GM18951 (cell line): ENCODE data around the gene YBX2.

ENCODE experiments used
- POLR2A ChIP-seq: IDR thresholded peaks from 4 replicates; pipeline ENCODE4 v1.6.1; 2011; ENCODE audit warnings: mild to moderate bottlenecking; ENCODE audit not compliant: insufficient read length, insufficient read depth; ENCODE audit errors: extremely low read depth
- in situ Hi-C: fragments of 300-500 bp; cut with MboI; formaldehyde crosslinking; loops from one replicate; pipeline ENCODE4 v1.12.0; 2022; ENCODE audit warnings: low sequenced_read_pairs, mixed read lengths, inconsistent platforms; ENCODE audit not compliant: unreplicated experiment

YBX2 gene

GRCh38 chr17:7328840-7329373 is 34.5 kb upstream of the YBX2 start, which contains the start of gene NEURL4:
Gene NEURL4, minus strand, starts transcription at chr17:7329335. Its CDS starts 23 bp downstream, at chr17:7329312.
- in situ Hi-C loops: no loop called here
- TF ChIP-seq POLR2A: no peak

DNA sequence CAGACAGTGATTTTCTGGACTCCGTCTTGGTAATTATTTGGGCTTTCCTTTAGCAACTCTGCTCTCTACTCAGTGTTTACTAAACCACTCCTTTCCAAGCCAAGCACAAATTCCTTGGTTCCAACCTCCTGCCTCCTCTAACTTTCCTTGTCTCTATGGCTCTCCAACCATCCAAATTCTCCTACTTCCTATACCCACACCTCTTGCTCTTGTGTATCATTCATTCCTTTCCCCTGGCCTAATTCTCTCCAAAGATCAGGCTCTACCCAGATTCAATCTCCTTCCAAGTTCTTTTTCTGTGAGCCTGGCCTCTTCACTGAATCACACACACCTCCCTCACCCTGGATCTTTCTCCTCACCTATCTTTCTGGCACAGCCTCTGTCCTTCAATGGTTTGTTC is 33.6 kb upstream of the YBX2 start:
- in situ Hi-C loops: no loop called here
- TF ChIP-seq POLR2A: no peak

DNA sequence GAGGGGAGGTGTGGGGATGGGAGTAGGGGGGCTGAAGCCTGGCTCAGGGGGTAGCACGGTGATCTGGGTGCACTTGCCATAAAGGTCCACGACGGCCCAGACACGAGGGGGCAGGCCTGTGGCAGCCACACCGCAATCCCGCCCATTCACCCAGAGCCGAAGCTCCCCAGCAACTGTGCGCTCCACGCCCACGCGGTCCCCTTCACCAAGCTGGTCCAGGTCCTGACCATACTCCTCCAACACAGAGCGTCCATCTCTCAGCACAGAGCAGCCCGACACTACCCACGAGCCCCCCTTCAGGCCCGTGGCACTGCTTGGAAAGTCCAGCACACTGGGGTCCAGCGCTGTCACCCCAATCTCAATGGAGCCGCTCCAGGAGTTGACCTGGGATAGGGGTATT is 33.1 kb upstream of the YBX2 start:
- in situ Hi-C loops: no loop called here
- TF ChIP-seq POLR2A: no peak

DNA sequence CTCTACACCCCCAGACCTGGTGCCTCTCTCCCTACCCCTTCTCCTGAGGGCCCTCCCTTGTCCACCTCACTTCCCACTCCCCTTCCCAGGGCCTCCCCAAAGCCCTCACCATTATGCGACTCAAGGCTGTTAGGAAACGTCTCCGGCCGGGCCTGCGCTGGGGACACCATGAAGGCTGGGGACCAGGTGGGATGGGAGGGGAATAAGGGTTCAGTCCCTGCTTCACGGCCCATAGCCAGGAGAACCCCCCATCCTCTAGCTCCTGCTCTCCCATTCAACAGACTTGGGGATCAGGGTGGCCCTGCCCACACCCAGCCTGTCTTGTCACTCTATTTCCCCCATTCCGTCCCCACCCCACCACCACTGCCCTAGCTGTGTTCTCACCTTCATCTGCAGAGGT is 32.6 kb upstream of the YBX2 start:
- in situ Hi-C loops: no loop called here

GRCh38 chr17:7326186-7326585 is 31.7 kb upstream of the YBX2 start:
- TF ChIP-seq POLR2A: no peak
- in situ Hi-C loops: no loop called here

More for the DNA sequence above, 32.6 kb upstream of the YBX2 start:
- TF ChIP-seq POLR2A: no peak

DNA sequence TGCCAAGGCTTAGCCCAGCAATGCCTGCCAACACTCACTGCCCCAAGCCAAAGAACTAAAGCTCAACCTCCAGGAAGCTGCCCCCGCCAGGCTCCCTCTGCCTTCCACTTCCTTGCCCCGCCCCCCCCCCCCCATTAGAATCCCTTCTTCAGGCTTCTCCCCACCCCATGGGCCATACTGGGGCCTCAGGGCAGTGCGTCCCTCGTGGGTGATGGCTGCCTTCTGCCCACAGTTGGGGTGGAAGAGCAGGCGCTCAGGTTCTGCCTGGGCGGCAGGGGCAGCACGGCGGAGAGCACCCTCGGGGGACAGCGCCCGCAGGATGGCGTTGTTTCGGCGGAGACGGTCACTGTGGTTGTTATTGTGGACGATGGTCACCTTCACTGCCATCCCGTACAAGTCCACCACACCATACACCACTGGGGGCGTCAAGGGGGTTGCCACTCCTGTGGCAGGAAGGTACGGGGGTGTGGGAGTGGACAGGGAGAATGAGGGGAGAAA is 30.6 kb upstream of the YBX2 start:
- no peak for TF ChIP-seq POLR2A
- in situ Hi-C loops: no loop called here

DNA sequence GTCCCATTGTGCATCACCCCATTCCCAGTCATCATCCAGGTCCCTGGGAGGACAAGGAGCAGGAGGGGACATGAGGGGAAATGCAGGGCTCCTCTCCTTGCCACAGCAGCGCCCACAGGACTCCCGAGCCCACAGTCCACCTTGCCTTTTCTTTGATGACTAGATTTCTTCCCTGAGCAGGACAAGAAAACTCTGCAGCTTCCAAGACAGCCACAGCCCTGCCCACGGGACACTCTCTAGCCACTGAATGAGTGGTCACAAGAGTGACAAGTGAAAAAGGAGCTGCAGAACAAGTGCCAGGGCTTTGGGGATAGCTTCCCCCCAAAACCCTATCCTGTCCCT is 30.0 kb upstream of the YBX2 start:
- no peak for TF ChIP-seq POLR2A
- in situ Hi-C loops: no loop called here

- TF ChIP-seq POLR2A: no peak
- in situ Hi-C loops: no loop called here
Measured at GRCh38 chr17:7323731-7324437, 29.4 kb upstream of the YBX2 start.

- no peak for TF ChIP-seq POLR2A
- in situ Hi-C loops: no loop called here
Measured at GRCh38 chr17:7322520-7323194, 28.2 kb upstream of the YBX2 start.

- in situ Hi-C loops: no loop called here
- TF ChIP-seq POLR2A: no peak
Measured at GRCh38 chr17:7321466-7321865, 27.0 kb upstream of the YBX2 start.

DNA sequence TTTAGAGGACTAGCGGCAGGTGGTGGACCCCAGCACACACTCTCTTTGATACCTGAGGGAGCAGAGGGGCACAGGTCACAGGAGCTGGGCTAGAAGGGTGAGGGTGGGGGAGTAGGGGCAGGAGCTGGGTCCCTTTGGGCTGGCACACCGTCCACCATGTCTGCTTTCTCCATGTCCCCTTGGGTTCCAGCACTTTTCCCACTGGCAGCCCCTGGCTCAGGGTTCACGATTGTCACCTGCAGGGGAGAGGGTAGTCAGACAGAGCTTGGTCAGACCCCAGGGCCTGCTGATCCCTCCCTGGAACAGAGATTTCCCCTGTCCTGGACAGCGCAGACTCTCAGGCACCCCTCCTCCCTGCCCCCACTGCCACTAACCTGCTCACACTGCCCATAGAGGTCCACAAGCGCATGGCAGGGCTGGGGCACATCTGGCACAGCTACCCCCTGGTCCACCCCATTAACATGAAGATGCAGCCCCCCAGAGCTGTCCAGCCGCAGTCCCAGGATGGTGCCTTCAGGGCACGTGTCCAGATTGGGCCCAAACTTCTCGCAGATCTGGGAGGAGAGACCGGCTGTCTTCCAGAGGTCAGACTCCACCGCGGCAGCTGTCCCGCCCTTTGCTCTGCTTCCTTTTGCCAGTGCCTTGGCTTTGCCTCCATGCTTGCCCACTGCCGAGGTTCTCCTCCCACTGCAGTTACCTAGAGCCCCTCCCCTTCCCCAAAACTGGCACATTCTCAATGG is 23.9 kb upstream of the YBX2 start:
- no peak for TF ChIP-seq POLR2A
- in situ Hi-C loops: no loop called here

DNA sequence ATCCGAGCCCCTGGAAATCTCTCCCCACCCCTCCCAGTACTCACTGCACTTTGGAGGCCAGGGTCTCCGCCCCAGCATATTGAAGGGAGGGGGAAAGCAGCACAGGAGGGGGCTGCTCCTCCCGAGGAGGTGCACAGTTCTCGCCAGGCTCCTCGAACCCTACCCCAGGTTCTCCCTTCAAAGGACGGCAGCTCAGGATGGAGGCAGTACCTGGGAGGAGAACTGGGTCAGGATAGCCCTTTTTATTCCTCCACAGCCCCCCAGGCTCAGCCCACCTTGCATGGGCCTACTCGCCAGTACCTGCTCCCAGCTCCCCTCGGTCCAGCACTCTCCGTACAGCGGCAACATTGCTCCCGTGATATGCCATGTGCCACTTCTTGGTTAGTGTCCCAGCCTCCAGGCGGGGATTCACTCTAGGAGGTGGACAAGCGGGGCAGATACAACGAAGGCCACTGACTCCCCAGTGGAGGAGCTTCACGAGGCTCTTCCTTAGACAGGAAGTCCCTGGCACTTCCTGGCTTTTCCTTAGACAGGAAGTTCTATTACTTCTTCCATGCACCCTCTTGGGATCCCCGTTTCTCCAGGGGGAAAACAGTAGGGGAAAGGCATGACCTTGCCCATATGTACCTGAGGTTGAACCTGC is 22.8 kb upstream of the YBX2 start:
- in situ Hi-C loops: no loop called here
- no peak for TF ChIP-seq POLR2A
